ENCODE data around the gene TULP4.

Gene TULP4

DNA sequence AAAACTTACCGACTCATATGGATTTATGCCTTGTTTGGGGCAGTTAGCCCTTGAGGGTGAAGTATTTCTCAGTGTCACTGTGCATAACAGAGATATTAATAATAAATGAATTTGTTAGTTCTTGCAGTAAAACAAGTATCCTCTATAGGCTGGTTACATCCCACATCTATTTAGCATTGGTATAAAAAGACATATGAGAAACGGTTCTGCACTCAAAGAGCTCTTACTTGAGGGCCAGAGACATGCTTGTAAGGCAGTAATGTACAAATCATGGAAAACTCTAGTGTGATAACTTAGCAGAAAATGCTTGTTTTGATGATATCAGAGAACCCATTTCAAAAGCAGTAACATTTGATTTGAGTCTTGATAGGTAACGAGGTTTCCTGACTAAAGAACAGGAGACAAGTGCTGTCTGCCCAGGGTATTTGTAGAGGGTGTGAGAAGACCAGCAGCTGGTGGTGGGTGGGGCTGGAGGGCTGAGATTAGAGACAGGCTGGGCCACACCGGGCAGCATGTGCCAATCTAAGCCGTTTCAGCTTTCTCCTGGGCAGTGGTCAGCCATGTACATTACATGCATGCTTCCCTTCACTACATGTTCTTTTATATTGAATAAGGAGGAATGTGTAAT, 46.3 kb downstream of the TULP4 start:
- no peak for DNase-seq (ENCODE audit: low spot score)

DNA sequence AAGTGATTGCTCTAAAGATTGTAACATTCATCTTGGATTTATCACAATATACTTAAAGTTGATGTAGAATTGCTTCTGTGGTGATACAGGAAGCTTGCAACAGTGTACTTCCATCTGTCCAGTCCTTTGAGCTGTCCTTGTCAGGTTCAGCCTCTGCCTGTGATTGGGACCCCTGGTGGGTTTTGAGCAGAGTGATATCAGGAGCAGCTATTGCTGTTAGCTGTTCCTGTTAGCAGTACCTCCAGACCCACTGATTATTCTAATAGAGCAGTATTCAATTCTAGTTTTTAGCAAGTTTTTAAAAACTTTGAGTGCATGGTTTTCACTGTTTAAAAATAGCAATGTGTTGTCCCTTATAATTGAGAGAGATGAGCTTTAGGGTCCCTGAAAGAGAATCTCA, 48.8 kb downstream of the TULP4 start:
- no peak for DNase-seq (ENCODE audit: low spot score)

DNA sequence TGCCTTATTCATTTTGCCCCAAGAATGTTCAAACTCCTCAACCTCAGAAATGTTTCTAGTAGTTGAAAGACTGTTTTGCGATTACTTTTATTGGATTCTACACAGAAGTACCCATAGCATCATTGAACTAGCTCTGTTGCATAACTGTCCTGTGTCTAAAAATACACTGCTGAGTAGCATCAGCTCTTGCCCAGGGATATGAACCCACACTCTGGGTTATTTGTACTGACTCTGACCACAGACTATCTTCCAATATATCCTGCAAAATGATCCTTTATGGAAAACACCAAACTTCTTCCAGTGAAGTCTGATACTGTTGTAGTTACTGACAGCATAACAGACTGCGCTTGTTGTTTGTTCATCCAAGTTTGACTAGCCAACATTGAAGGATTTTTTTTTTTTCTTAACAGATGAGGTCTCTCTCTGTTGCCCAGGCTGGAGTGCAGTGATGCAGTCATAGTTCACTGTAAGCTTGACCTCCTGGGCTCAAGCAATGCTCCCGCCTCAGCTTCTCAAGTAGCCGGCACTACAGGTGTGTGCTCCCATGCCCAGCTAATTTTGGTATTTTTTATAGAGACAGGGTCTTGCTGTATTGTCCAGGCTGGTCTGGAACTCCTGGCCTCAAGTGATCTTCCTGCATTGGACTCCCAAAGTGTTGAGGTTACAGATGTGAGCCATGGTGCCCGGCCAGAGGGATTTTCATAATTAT, 49.9 kb downstream of the TULP4 start:
- DNase-seq (ENCODE audit: low spot score) = no peak

DNA sequence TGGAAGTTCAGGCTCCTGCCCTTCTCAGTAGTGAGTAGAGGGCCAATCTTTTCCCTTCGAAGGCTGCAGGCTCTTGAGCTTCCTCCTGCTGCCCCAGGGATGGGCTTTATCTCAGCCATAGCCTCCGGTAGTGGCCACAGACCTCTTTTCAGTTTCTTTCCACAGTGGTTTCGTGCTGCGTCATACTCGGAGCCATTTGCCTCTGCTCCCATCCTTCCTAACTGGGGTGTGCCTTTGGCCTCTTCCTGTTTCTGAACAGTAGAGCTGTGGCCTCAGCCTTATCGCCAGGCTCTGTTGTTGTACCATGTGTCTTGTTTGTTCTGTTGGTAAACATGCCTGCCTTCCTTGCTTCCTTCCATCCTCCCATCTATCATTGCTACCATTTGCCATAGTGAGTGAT, 54.1 kb downstream of the TULP4 start:
- DNase-seq (ENCODE audit: low spot score) = no peak

DNA sequence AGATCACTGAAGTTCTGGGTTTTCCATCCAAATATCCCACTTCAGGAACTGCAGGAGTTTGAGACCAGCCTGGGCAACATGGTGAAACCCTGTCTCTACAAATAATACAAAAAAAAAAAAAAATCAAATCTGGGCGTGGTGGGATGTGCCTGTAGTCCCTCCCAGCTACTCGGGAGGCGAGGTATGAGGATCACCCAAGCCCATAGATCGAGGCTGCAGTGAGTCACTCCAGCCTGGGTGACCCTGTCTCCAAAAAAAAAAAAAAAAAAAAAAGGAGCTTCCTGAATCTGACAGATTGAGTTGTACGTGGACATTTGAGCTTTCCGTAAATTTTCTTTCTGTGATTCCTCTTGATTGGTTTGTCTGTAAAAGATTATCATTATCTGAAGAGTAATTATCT, 55.6 kb downstream of the TULP4 start:
- DNase-seq (ENCODE audit: low spot score) = no peak

DNA sequence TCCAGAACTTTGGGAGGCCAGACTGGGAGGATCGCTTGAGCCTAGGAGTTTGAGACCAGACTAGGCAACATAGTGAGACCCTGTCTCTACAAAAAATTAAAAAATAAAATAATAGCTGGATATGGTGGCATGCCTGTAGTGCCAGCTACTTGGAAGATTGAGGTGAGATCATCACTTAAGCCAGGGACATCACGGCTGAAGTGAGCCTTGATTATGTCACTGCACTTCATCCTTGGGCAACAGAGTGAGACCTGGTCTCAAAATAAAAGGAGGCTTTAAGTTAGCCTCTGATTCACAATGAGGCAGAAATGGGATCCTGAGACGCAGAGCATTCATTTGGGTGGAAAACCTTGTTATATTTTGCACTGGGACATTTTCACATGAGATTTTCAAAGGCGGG, 57.0 kb downstream of the TULP4 start:
- no peak for DNase-seq (ENCODE audit: low spot score)

DNA sequence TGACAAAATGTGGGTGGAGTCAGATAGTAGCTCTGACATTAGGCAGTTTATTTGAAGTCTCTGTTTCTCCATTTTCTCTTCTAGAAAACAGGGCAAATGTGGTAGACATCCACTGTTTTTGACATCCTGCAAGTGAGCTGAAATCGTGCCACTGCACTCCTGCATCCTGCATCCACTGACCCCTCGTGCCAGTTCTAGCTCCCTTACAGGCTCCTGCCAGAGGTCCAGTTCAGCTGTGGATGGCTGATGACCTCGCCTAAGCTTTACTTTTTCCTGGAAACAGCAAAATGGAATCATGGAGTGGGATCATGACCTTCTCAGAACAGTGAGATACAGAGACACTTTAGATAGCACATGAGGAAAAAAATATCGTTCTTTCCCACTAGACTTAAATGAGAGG, 58.5 kb downstream of the TULP4 start:
- no peak for DNase-seq (ENCODE audit: low spot score)

DNA sequence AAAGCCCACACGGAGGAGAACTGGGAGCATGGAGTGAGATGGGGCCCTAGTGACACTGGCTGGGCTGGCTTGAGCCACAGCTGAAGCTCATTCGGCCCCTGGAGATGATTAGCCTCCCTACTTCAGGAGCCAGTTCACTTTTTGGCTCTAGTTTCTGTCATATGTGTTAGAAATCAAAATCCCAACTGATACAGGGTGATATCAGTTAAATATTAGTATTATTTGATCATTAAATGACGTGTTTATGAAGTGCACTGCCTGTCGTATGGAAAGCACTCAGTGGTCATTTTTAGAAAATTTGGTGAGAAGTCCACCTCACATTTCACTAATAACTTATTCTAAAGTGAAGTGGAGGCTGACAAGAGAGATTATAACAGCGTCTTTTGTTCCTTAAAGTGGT, 59.0 kb downstream of the TULP4 start:
- DNase-seq (ENCODE audit: low spot score) = no peak

DNA sequence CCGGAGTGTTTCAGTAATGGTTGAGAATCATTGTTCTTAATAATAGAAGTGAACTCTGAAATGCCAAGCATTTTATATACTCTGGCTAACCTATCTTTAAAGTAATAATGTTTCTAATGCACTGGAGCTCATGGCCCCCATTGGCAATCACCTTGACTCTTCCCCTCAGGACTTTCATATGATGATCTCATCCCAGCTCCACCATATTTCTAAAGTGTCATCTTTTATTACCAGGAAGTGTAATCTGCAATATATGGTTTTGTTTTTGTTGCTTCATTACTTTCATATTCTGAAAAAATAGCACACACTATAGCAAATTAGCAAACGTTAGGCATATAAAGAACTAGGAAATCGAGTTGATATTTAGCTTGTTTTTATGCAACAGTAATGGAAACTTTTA, 60.3 kb downstream of the TULP4 start:
- no peak for DNase-seq (ENCODE audit: low spot score)

DNA sequence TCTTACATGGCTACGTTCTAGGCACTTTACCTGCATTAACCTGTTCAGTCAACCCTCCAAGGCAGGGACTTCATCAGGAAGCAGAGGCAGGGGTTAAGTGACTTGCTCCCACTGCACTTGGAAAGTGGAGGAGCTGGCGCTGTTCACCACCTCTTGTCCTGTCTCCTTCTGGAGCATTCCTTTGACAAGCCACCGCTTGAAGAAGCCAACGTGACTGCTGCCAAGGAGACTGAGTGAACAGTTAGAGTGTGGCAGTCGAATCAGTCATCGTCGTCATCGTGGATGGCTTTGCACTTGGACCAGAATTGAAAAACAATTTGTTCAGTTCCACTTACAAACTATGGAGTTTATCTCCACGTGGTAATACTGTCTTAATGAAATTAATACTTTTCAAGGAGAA, 60.9 kb downstream of the TULP4 start:
- DNase-seq (ENCODE audit: low spot score) = no peak

DNA sequence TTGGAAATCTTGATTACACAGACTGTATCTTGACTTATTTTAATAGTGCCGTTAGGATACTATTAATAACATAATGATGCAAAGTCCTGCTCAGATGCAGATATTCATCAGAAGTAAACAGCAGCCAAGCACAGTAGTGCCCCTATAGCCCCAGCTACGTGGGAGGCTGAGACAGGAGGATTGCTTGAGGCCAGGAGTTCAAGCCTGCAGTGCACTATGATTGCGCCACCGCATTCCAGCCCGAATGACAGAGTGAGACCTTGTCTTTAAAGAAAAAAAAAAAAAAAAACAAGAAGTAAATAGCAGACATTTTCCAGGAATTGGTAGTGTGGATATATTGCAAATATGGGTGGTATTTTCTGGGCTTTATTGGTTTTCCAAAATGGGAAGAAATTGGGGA, 61.8 kb downstream of the TULP4 start:
- no peak for DNase-seq (ENCODE audit: low spot score)

DNA sequence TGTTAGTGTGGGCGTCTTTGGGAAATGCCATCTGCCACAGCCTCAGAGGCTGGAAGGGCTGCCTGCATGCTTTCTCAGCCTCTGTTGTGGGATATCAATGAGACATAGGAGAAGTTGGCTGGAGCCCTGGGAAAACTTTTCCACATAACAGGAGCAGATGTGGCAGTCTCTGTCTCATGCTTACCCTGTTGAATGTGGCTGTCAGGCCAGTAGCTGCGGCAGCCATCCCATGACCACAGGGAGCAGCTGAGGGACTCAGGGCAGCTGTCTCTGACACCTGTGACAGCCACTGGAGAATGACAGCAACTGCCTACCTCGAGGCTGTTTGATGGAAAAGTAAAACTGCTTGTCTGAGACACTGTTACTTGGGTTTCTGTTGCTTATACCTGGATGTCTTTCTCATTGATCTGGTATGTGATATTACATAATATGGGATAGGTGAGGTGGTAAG, 64.4 kb downstream of the TULP4 start:
- DNase-seq (ENCODE audit: low spot score) = no peak

DNA sequence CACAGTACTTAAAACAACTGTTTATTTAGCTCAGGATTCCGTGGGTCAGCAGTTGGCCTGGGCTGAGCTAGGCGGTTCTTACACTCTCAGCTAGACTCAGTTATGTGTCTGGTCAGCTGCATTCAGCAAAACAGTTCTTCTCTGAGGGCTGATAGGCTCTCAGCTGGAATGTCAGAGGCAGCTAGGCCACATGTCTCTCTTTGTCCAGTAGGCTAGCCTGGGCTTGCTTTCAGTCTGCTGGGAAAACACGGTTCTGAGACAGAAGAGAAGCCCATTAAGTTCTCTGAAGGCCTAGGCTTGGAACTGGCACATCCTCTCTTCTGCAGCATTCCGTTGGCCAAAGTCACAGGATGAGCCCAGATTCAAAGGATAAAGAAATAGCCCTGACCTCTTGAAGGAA, 65.6 kb downstream of the TULP4 start:
- no peak for DNase-seq (ENCODE audit: low spot score)

DNA sequence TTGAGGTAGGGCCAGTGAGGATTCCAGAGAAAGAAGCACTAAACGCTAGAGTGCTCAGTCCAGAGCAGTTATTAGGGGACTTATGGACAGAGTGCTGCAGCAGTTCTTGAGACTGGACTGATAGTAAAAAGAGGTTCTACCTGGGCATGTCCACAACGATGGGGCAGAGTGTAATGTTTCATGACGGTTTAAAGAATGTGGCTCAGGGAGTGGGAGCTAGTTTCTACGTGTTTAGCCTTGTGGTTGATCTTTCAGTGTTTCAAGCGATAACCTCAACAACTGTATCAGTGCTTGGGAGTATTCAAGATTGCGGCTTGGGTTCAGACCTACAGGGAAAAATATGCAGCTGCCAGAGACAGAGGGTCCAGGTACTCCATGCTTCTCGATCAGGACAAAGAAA, 67.1 kb downstream of the TULP4 start:
- DNase-seq (ENCODE audit: low spot score) = no peak

DNA sequence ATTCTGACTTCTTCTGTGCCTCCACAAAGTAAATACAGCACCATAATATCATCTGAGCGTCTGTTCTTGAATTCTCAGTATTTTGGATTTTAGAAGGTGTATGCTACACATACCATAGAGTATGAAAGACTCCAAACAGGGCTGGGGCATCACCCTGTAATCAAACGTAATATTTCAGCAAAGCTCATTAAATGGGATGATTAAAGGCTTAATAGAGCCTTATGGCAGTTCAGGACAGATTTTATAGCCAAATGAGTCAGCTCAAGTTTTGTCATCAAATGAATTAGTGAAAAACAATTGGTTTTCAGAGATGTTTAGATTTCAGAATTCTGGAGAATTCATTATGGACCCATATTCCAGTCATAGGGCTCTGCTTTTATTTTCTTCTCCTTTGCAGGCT, 68.9 kb downstream of the TULP4 start:
- no peak for DNase-seq (ENCODE audit: low spot score)

DNA sequence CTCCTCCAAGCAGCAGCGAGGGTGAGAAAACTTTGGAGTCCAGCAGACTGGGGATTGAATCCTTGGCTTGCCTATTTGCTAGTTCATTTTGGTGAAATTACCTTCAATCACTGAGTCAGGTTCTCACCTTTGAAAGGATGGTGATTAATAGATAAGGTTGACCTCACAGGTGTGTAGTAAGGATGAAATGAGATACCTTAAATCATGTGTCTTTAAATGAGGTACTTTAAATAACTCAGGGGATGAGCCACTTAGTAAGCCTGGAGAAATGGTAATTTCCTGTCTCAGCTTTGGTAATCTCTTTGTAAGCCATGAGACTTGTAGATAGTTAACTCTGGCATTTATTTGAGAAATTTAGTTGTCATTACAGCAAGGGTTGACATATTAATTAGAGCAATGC, 70.2 kb downstream of the TULP4 start:
- DNase-seq (ENCODE audit: low spot score) = no peak

DNA sequence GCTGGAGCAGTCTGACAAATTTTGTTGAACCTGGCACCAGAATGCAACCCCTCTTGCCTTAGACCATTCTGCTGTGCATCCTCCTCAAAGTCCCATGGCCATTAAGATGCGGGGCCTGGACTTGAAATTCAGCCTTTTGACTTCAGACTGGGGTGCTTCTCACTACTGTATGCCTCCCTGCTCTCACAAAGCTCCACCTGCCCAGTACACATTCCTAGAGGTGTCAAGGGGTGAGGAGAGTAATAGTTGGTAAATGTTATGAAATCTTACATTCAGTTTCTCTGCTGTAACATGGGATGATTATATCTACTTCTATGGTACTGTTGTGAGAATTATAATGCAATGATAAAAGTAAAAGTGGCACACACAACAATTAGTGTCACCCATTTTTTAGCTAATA, 70.8 kb downstream of the TULP4 start:
- DNase-seq (ENCODE audit: low spot score) = no peak

DNA sequence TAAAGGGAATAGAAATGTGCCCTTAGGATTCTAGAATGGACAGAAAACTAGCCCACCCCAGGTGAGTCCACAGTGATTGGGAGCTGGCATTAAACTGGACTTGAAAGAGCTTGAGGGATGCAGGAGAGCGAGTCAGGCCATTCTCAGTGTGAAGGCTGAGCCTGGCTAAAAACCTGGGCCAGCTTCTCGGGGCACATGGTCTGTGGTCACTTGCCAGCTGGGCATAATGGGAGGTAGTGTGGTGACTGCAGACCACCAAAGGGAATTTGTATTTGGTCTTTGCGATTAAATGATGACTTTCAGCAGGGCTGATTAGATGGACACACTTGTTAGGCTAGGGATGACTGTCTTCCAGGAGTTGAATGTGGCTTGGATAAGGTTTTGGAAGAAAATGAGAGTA, 71.3 kb downstream of the TULP4 start:
- DNase-seq (ENCODE audit: low spot score) = no peak

DNA sequence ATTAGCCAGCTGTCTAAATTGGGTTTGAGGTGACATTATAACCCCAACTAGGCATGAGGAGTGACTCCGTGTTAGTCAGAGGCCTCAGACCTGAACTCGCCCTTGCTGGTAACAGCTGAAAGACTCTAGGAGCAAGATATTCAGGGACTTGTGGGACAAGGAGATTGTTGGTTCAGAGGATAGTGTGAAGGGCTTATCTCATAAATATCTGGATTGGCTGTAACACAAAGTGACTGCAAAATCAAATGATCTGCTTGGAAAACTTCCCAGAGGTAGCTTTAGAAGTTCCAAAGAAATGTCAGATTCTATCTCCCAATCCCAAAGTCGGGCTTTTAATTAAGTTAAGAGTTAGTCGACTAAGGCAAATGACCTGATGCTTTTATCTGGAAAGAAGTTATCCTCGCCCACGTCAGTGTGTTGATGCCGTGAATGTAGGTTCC, 72.4 kb downstream of the TULP4 start:
- DNase-seq (ENCODE audit: low spot score) = no peak

DNA sequence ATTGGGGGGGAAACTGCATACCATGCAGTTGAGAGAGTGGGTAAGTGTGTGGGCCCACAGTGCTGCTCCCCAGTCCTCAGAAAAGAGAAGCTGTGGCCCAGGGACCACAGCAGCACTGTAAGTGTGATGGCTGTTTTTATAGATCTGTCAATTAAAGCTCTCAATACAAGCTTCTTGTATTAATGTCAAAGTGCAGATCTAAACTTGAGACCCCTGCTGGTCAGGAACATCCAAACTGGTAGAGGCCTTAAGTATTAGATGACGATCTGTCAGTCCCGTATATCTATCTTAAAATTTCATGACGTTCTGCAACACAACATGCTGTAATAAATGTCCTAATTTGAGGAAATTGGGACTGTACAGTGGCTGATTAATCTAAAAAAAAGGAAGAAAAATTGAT, 74.8 kb downstream of the TULP4 start:
- no peak for DNase-seq (ENCODE audit: low spot score)

DNA sequence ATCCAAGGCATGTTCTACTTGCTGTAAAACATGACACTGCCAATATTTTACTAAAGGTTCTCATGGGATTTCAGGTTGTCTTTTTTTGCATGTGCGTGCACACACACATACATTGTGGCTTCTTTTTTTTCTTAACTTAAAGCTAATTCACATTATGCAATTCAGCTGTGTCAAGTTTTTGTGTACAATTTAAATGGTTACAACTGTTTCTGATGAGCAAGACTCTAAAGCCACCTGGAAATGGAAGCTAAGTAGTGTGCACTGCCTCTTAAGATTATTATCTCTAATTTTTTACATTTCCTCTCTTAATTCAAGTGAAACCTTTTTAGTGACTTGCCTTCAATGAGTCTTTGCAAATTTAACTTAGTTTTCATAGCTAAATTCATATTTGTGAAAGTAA, 75.3 kb downstream of the TULP4 start:
- DNase-seq (ENCODE audit: low spot score) = no peak

DNA sequence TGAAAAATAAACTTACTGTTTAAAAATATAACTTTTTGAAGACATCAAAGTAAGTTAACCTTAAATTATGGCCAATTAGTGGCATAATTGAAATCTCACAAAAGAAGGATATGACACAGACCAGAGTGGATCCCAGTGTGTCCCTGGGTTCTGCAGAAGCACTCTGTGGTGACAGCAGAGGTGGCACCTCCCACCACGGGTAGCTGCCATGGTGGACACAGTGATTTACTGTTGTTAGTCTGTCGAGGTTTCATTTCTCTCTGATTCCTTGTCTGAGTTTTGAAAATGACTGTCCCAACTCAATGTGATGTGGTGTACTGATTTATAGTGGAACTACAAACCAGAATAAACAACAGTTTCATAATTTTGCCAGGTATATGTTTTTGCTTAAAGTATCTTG, 76.5 kb downstream of the TULP4 start:
- no peak for DNase-seq (ENCODE audit: low spot score)

DNA sequence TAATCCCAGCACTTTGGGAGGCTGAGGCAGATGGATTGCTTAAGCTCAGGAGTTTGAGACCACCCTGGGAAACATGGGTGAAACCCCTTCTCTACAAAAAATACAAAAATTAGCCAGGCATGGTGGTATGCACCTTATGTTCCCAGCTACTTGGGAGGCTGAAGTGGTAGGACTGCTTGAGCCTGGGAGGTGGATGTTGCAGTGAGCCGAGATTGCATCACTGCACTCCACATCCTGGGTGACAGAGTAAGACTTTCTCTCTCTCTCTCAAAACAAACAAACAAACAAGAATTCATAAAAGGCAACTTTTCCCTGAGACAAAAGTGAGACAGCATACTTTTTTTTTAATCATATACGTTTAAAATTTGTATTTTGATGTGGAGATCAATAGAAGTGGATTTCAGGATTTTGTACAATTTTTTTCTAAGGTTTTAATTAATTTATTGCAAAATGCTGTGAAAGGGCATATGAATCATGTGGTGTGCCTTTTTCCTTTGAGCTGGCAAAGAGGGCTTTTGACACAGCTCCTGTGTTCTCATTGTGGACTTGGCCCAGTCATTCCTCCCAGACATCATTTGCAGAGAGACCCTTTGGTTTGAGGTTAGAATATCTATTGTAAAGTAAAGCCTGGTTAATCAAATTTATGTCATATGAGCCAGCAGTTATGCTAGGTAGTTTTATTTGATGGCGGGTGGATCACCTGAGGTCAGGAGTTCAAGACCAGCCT, 77.1 kb downstream of the TULP4 start:
- DNase-seq (ENCODE audit: low spot score) = no peak

DNA sequence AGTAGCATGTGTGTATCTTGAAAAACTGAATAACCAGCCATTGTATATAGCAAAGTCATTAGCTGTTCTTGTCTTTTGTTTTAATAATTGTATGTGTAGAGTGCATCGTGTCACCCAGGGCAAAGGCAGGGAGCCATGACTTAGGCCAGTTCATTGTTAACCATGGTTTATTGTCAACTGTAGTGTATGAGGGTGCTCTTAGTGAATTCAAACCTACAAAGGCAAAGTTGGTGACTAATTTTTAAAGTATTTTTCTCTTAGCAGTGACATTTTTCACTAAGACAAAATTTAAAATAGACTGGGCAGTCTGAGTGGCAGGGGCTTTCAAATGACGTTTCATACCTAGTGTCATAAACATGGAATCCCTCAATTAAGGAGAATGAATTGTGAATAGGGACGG, 79.0 kb downstream of the TULP4 start:
- no peak for DNase-seq (ENCODE audit: low spot score)
